Neural cell (in vitro differentiated cells): ENCODE data around the gene PROC. TPM values are rescaled to one million over a fixed set of nuclear protein-coding genes. Genes with fewer than 3 reads are reported as not detected.

Source experiments
- H2AFZ ChIP-seq: fragments of 200-600, 300-800 bp; sonication (generic), shearing (Covaris generic); 2 replicates; pipeline ENCODE4 v1.6.0; 2014; ENCODE audit warnings: low read depth, mild to moderate bottlenecking, antibody characterized with exemption, low read length, moderate library complexity
- H3F3A ChIP-seq: fragments of 200-600 bp; shearing (Covaris generic); 2 replicates; pipeline ENCODE4 v1.6.1; 2016; ENCODE audit warnings: mild to moderate bottlenecking, moderate library complexity, mixed read lengths, antibody characterized with exemption, low read length; ENCODE audit not compliant: insufficient read depth, poor library complexity, severe bottlenecking
- H3K27ac ChIP-seq: fragments of 200-600, 300-800 bp; sonication (generic), shearing (Covaris generic); 2 replicates; pipeline ENCODE4 v1.5.1; 2014; ENCODE audit warnings: mild to moderate bottlenecking, low read length, moderate library complexity
- H3K27me3 ChIP-seq: fragments of 300-800, 200-600 bp; sonication (generic), shearing (Covaris generic); 2 replicates; pipeline ENCODE4 v1.6.0; 2014; ENCODE audit warnings: mild to moderate bottlenecking, low read depth, low read length, moderate library complexity; ENCODE audit not compliant: insufficient read depth
- H3K36me3 ChIP-seq: fragments of 300-800, 200-600 bp; sonication (generic), shearing (Covaris generic); 2 replicates; pipeline ENCODE4 v1.5.1; 2014; ENCODE audit warnings: mild to moderate bottlenecking, antibody characterized with exemption, low read length, moderate library complexity; ENCODE audit not compliant: insufficient read depth
- H3K4me2 ChIP-seq: fragments of 300-800, 200-600 bp; sonication (generic), shearing (Covaris generic); 2 replicates; pipeline ENCODE4 v1.6.0; 2014; ENCODE audit warnings: mild to moderate bottlenecking, low read length
- H3K4me3 ChIP-seq: fragments of 300-800, 200-600 bp; sonication (generic), shearing (Covaris generic); 2 replicates; pipeline ENCODE4 v1.5.1; 2014; ENCODE audit warnings: mild to moderate bottlenecking, low read length, moderate library complexity
- H3K79me2 ChIP-seq: fragments of 200-600 bp; shearing (Covaris generic); replicated peaks from 2 replicates; pipeline ENCODE4 v1.6.0; 2014; ENCODE audit warnings: mild to moderate bottlenecking, low read length, moderate library complexity; ENCODE audit not compliant: insufficient read depth
- H3K9ac ChIP-seq: fragments of 300-800, 200-600 bp; sonication (generic), shearing (Covaris generic); 2 replicates; pipeline ENCODE4 v1.6.1; 2016; ENCODE audit warnings: mild to moderate bottlenecking, low read length, mixed read lengths
- H3K9me2 ChIP-seq: fragments of 200-600 bp; shearing (Covaris generic); 2 replicates; pipeline ENCODE4 v1.6.1; 2016; ENCODE audit warnings: mild to moderate bottlenecking, low read length, mixed read lengths; ENCODE audit not compliant: insufficient read depth
- H3K9me3 ChIP-seq: fragments of 200-600, 300-800 bp; sonication (generic), shearing (Covaris generic); 2 replicates; pipeline ENCODE4 v1.6.1; 2016; ENCODE audit warnings: mild to moderate bottlenecking, mixed run types, low read length, moderate library complexity, mixed read lengths
- H4K20me1 ChIP-seq: fragments of 200-600 bp; shearing (Covaris generic); 2 replicates; pipeline ENCODE4 v1.6.1; 2016; ENCODE audit warnings: mild to moderate bottlenecking, mixed run types; ENCODE audit not compliant: insufficient read depth
- CTCF ChIP-seq: fragments of 450-650 bp; IDR thresholded peaks from 2 replicates; pipeline ENCODE4 v1.5.1; 2014; ENCODE audit warnings: antibody characterized with exemption, mild to moderate bottlenecking, moderate library complexity; ENCODE audit not compliant: poor library complexity, severe bottlenecking
- EP300 ChIP-seq: fragments of 450-650 bp; conservative IDR thresholded peaks from 2 replicates; pipeline ENCODE4 v1.6.1; 2014; ENCODE audit warnings: antibody characterized with exemption, mild to moderate bottlenecking, moderate library complexity; ENCODE audit not compliant: poor library complexity, severe bottlenecking
- EZH2 ChIP-seq: fragments of 200-600, 300-800 bp; shearing (Covaris generic), sonication (generic); IDR thresholded peaks from 2 replicates; pipeline ENCODE4 v1.6.1; 2014; ENCODE audit warnings: antibody characterized with exemption, low read length, borderline replicate concordance, mild to moderate bottlenecking; ENCODE audit not compliant: insufficient read depth, poor library complexity, severe bottlenecking
- MXI1 ChIP-seq: fragments of 450-650 bp; conservative IDR thresholded peaks from 2 replicates; pipeline ENCODE4 v1.6.1; 2014; ENCODE audit warnings: antibody characterized with exemption, mild to moderate bottlenecking; ENCODE audit not compliant: poor library complexity, severe bottlenecking
- POLR2AphosphoS5 ChIP-seq: IDR thresholded peaks from 2 replicates; pipeline ENCODE4 v1.6.1; 2012
- RAD21 ChIP-seq: fragments of 450-650 bp; conservative IDR thresholded peaks from 2 replicates; pipeline ENCODE4 v1.6.1; 2014; ENCODE audit warnings: antibody characterized with exemption, mild to moderate bottlenecking, moderate library complexity
- REST ChIP-seq: IDR thresholded peaks from 2 replicates; pipeline ENCODE4 v1.6.1; 2012; ENCODE audit warnings: borderline replicate concordance
- SMC3 ChIP-seq: fragments of 450-650 bp; conservative IDR thresholded peaks from 2 replicates; pipeline ENCODE4 v1.6.1; 2014; ENCODE audit warnings: antibody characterized with exemption, mild to moderate bottlenecking, moderate library complexity; ENCODE audit not compliant: poor library complexity
- TAF1 ChIP-seq: IDR thresholded peaks from 2 replicates; pipeline ENCODE4 v1.6.1; 2012; ENCODE audit warnings: low read depth
- polyA plus RNA-seq: library from polyadenylated mRNA; depleted of rRNA; stranded (reverse); fragments of >200 nt; gene quantifications from 2 replicates; pipeline ENCODE4 v1.2.3, GENCODE V29; 2014

Gene PROC
- polyA plus RNA-seq, 1 donor from 2014 or later, result 0.33 TPM

GRCh38 chr2:127455566-127456493 lies 37.6 kb downstream of the PROC start:
- H3K9me3 ChIP-seq, result no peaks in the 10 kb centered on the region
- H3F3A ChIP-seq, result no peaks in the 10 kb centered on the region
- H2AFZ ChIP-seq, result no peak overlapping the region
- no peaks in the 10 kb centered on the region for H3K36me3 ChIP-seq
- no peaks in the 10 kb centered on the region for H4K20me1 ChIP-seq
- H3K4me3 ChIP-seq, result peak overlapping the region; percentile 49
- H3K79me2 ChIP-seq, result no peaks in the 10 kb centered on the region
- peak overlapping the region; percentile 69 for H3K27ac ChIP-seq
- peak overlapping the region; percentile 22 for H3K9ac ChIP-seq
- TF ChIP-seq POLR2AphosphoS5 (peak; percentile 81), RAD21 (no peak), REST (peak; percentile 59), EP300 (peak; percentile 98)
- no peaks in the 10 kb centered on the region for H3K27me3 ChIP-seq
- H3K9me2 ChIP-seq, result no peaks in the 10 kb centered on the region
- no peak overlapping the region for H3K4me2 ChIP-seq

GRCh38 chr2:127456960-127457359 lies 38.7 kb downstream of the PROC start:
- Histone ChIP-seq H2AFZ (no peak overlapping the region), H3K9me3 (no peaks in the 10 kb centered on the region), H3F3A (no peaks in the 10 kb centered on the region), H4K20me1 (no peaks in the 10 kb centered on the region), H3K4me2 (no peak overlapping the region), H3K9ac (no peak overlapping the region), H3K9me2 (no peaks in the 10 kb centered on the region), H3K4me3 (no peak overlapping the region), H3K79me2 (no peaks in the 10 kb centered on the region), H3K36me3 (no peaks in the 10 kb centered on the region), H3K27me3 (no peaks in the 10 kb centered on the region), H3K27ac (no peak overlapping the region)
- TF ChIP-seq TAF1 (no peak), SMC3 (no peak), MXI1 (no peak), RAD21 (no peak), POLR2AphosphoS5 (no peak), REST (no peak), EZH2 (no peak), EP300 (no peak), CTCF (no peak)
